Keratinocyte (primary cell): ENCODE results near the gene CDC42SE2. TPM values are rescaled to one million over a fixed set of nuclear protein-coding genes. Genes with fewer than 3 reads are reported as not detected.

Source experiments
- DNase-seq: peaks from one replicate; pipeline ENCODE4 v3.0.0-alpha.2; 2011; ENCODE audit warnings: low read depth, missing footprints, low spot score
- FAIRE-seq: peaks from 2 replicates; lab custom pipeline; 2011; peaks lifted over from hg19 to GRCh38; lab: Jason Lieb, UNC
- H2AFZ ChIP-seq: 2 replicates; pipeline ENCODE4 v1.6.0; 2012; ENCODE audit warnings: low read length, control low read depth, inconsistent platforms; ENCODE audit not compliant: control insufficient read depth
- H3K27ac ChIP-seq: 2 replicates; pipeline ENCODE4 v1.5.1; 2011; ENCODE audit warnings: low read length; ENCODE audit not compliant: control insufficient read depth, insufficient read depth
- H3K27me3 ChIP-seq: 3 replicates; pipeline ENCODE4 v1.6.0; 2011; ENCODE audit warnings: low read length; ENCODE audit not compliant: control insufficient read depth, insufficient read depth; ENCODE audit errors: extremely low read depth
- H3K36me3 ChIP-seq, 2 experiments: 2 replicates in 1 of 2; 3 replicates in 1 of 2; pipeline ENCODE4 v1.5.1; 2011; ENCODE audit warnings: low read length in 2 of 2, mild to moderate bottlenecking in 1 of 2; ENCODE audit not compliant: control insufficient read depth in 2 of 2, insufficient read depth in 2 of 2; ENCODE audit errors: extremely low read depth in 1 of 2
- H3K4me1 ChIP-seq: 3 replicates; pipeline ENCODE4 v1.5.1; 2011; ENCODE audit warnings: low read length; ENCODE audit not compliant: control insufficient read depth, insufficient read depth; ENCODE audit errors: extremely low read depth
- H3K4me2 ChIP-seq: 3 replicates; pipeline ENCODE4 v1.6.0; 2011; ENCODE audit warnings: low read depth, low read length; ENCODE audit not compliant: control insufficient read depth, insufficient read depth; ENCODE audit errors: extremely low read depth
- H3K4me3 ChIP-seq, 3 experiments: fragments of 200-600 bp in 1 of 3; sonication (generic) in 1 of 3; 2 replicates in 2 of 3; 3 replicates in 1 of 3; pipeline ENCODE4 v1.5.1; 2011 to 2016; ENCODE audit warnings: low read length in 3 of 3, mild to moderate bottlenecking in 3 of 3, control low read depth in 2 of 3, inconsistent platforms in 1 of 3, low read depth in 1 of 3, mixed read lengths in 1 of 3, mixed run types in 1 of 3, moderate library complexity in 1 of 3; ENCODE audit not compliant: control insufficient read depth in 2 of 3, insufficient read depth in 2 of 3; ENCODE audit errors: extremely low read depth in 1 of 3
- H3K79me2 ChIP-seq: 2 replicates; pipeline ENCODE4 v1.6.0; 2012; ENCODE audit warnings: low read length; ENCODE audit not compliant: control insufficient read depth, insufficient read depth
- H3K9ac ChIP-seq: 3 replicates; pipeline ENCODE4 v1.6.0; 2011; ENCODE audit warnings: low read length; ENCODE audit not compliant: control insufficient read depth, insufficient read depth; ENCODE audit errors: extremely low read depth
- H3K9me1 ChIP-seq: 3 replicates; pipeline ENCODE4 v1.6.0; 2011; ENCODE audit warnings: low read length; ENCODE audit not compliant: control insufficient read depth, insufficient read depth; ENCODE audit errors: extremely low read depth
- H3K9me3 ChIP-seq: 2 replicates; pipeline ENCODE4 v1.5.1; 2012; ENCODE audit warnings: low read depth, low read length; ENCODE audit not compliant: control insufficient read depth
- H4K20me1 ChIP-seq: 3 replicates; pipeline ENCODE4 v1.6.0; 2011; ENCODE audit warnings: low read length; ENCODE audit not compliant: control insufficient read depth, insufficient read depth; ENCODE audit errors: extremely low read depth
- CTCF ChIP-seq, 3 experiments: IDR thresholded peaks in 1 of 3; conservative IDR thresholded peaks in 1 of 3; optimal IDR thresholded peaks in 1 of 3; 2 replicates in 2 of 3; 3 replicates in 1 of 3; pipeline versions ENCODE3 to v1.5.1; 2011; ENCODE audit warnings: low read length in 3 of 3, mild to moderate bottlenecking in 3 of 3, moderate library complexity in 2 of 3, control low read depth in 1 of 3, inconsistent platforms in 1 of 3; ENCODE audit not compliant: insufficient read depth in 2 of 3; ENCODE audit errors: extremely low read depth in 1 of 3
- EZH2 ChIP-seq: IDR thresholded peaks from one replicate; pipeline ENCODE4 v1.6.1; 2012; ENCODE audit warnings: inconsistent platforms, mild to moderate bottlenecking, low read length, moderate library complexity
- dilution Hi-C: fragments of 300-500 bp; cut with MboI; formaldehyde crosslinking; loops from one replicate; pipeline ENCODE4 v1.7.0; 2020; ENCODE audit warnings: low sequenced_read_pairs; ENCODE audit not compliant: extremely low pct_ligation_motif_present
- polyA plus RNA-seq, 5 experiments: library from polyadenylated mRNA; depleted of rRNA in 3 of 5; stranded (reverse) in 3 of 5; stranded (forward) in 1 of 5; unstranded in 1 of 5; fragments of >200 nt; gene quantifications; 1 replicate in 1 of 5; 2 replicates in 3 of 5; 3 replicates in 1 of 5; pipeline versions ENCODE4 v1.2.1 to v1.2.3, GENCODE V29; 2011 to 2012; ENCODE audit warnings: missing spikeins in 2 of 5, low read depth in 1 of 5, low replicate concordance in 1 of 5

Gene CDC42SE2
- polyA plus RNA-seq, 1 donor (not counting 4 experiments of a cell fraction or from before 2014, with no cell fraction given) = 32.5 TPM

- H3K4me2 ChIP-seq = no peak overlapping the region
- TF ChIP-seq CTCF (optimal IDR thresholded peaks at IDR 0.05 in 1 of 3, IDR thresholded peaks at IDR 0.05 in 1 of 3, conservative IDR thresholded peaks at IDR 0.05 in 1 of 3; ENCODE audit: extremely low read depth in 1 of 3, insufficient read depth in 2 of 3, low read length in 3 of 3) = no peak
- no peak for TF ChIP-seq EZH2
- no peaks in the 10 kb centered on the region for H3K9me1 ChIP-seq
- H3K4me3 ChIP-seq = no peak overlapping the region
- no peaks in the 10 kb centered on the region for H4K20me1 ChIP-seq
- peaks cover 0 to 3% of the 10 kb centered on the region in 2 experiments for H3K36me3 ChIP-seq
- no peak overlapping the region for H3K27ac ChIP-seq
- no peaks in the 10 kb centered on the region for H3K27me3 ChIP-seq
- FAIRE-seq = no peak
- dilution Hi-C loops = no loop called here
- H3K79me2 ChIP-seq = no peaks in the 10 kb centered on the region
- H3K4me1 ChIP-seq = no peaks in the 10 kb centered on the region
- no peaks in the 10 kb centered on the region for H3K9me3 ChIP-seq
- H2AFZ ChIP-seq = no peak overlapping the region
- no peak overlapping the region for H3K9ac ChIP-seq
- no peak for DNase-seq
Measured at GRCh38 chr5:131418846-131419245, 155.0 kb downstream of the CDC42SE2 start.

GRCh38 chr5:131419877-131420276 is 156.0 kb downstream of the CDC42SE2 start:
- FAIRE-seq (no peak), DNase-seq (no peak)
- Histone ChIP-seq H3K4me3 (no peak overlapping the region), H3K9me3 (no peaks in the 10 kb centered on the region), H3K4me2 (no peak overlapping the region), H3K27me3 (no peaks in the 10 kb centered on the region), H3K36me3 (peaks cover 0 to 3% of the 10 kb centered on the region in 2 experiments), H2AFZ (no peak overlapping the region), H3K9ac (no peak overlapping the region), H3K9me1 (no peaks in the 10 kb centered on the region), H4K20me1 (no peaks in the 10 kb centered on the region), H3K79me2 (no peaks in the 10 kb centered on the region), H3K27ac (no peak overlapping the region), H3K4me1 (no peaks in the 10 kb centered on the region)
- TF ChIP-seq EZH2 (no peak), CTCF (optimal IDR thresholded peaks at IDR 0.05 in 1 of 3, IDR thresholded peaks at IDR 0.05 in 1 of 3, conservative IDR thresholded peaks at IDR 0.05 in 1 of 3; ENCODE audit: extremely low read depth in 1 of 3, insufficient read depth in 2 of 3, low read length in 3 of 3) (no peak)
- dilution Hi-C loops = no loop called here
